CD4-positive, alpha-beta T cell (primary cell): ENCODE data around the gene SAMD8. TPM values are rescaled to one million over a fixed set of nuclear protein-coding genes. Genes with fewer than 3 reads are reported as not detected.

ENCODE experiments used
- ATAC-seq: fragments of 200-7000 bp; cut with Tn5 transposase; one replicate; pipeline ENCODE4 v1.10.0; 2022; ENCODE audit warnings: mild to moderate bottlenecking; ENCODE audit not compliant: poor library complexity
- CTCF ChIA-PET: fragments of 350-600 bp; sonication (Branson Sonifier 250); formaldehyde crosslinking; loops from one replicate; lab custom pipeline; 2021; ENCODE audit warnings: antibody characterized with exemption, inconsistent platforms; lab: Charles Lee
- POLR2A ChIA-PET: fragments of 350-600 bp; sonication (Branson Sonifier 250); formaldehyde crosslinking; loops from one replicate; lab custom pipeline; 2021; ENCODE audit warnings: antibody characterized with exemption, inconsistent platforms; lab: Charles Lee
- DNase-seq, 14 experiments: peaks; one replicate each; pipeline ENCODE4 v3.0.0-alpha.2; 2013 to 2020; ENCODE audit warnings: mixed read lengths in 2 of 14
- H3K27ac ChIP-seq, 2 donors: one replicate each; pipeline versions ENCODE4 v1.5.1 to v1.7.0; 2013; ENCODE audit warnings: low read length in 2 of 2, low read depth in 1 of 2, mild to moderate bottlenecking in 1 of 2
- H3K27me3 ChIP-seq, 2 experiments: 1 replicate in 1 of 2; 2 replicates in 1 of 2; pipeline versions ENCODE4 v1.6.1 to v1.7.0; 2013; ENCODE audit warnings: low read length in 2 of 2, control low read depth in 1 of 2, mild to moderate bottlenecking in 1 of 2, moderate library complexity in 1 of 2; ENCODE audit not compliant: insufficient read depth in 2 of 2, control insufficient read depth in 1 of 2
- H3K36me3 ChIP-seq: one replicate; pipeline ENCODE4 v1.6.1; 2013; ENCODE audit warnings: low read length, control low read depth; ENCODE audit not compliant: insufficient read depth
- H3K4me1 ChIP-seq: one replicate; pipeline ENCODE4 v1.6.1; 2013; ENCODE audit warnings: low read length, control low read depth; ENCODE audit not compliant: insufficient read depth
- H3K4me3 ChIP-seq: one replicate; pipeline ENCODE4 v1.5.1; 2013; ENCODE audit warnings: mild to moderate bottlenecking, low read length, moderate library complexity
- H3K9me3 ChIP-seq, 2 experiments: 1 replicate in 1 of 2; 2 replicates in 1 of 2; pipeline versions ENCODE4 v1.6.1 to v1.7.0; 2013; ENCODE audit warnings: low read length in 2 of 2, mild to moderate bottlenecking in 2 of 2, control low read depth in 1 of 2, moderate library complexity in 1 of 2; ENCODE audit not compliant: control insufficient read depth in 1 of 2, insufficient read depth in 1 of 2
- H3K27ac Mint-ChIP-seq: one replicate; pipeline ENCODE4 v1.8.0; 2020; ENCODE audit warnings: mixed read lengths
- H3K27me3 Mint-ChIP-seq: one replicate; pipeline ENCODE4 v1.8.0; 2021; ENCODE audit warnings: mixed read lengths
- H3K36me3 Mint-ChIP-seq: one replicate; pipeline ENCODE4 v1.8.0; 2021; ENCODE audit warnings: low read depth, mixed read lengths
- H3K4me1 Mint-ChIP-seq: one replicate; pipeline ENCODE4 v1.8.0; 2021; ENCODE audit warnings: low read depth, mixed read lengths
- H3K4me3 Mint-ChIP-seq: one replicate; pipeline ENCODE4 v1.8.0; 2020; ENCODE audit warnings: mild to moderate bottlenecking, mixed read lengths
- H3K9me3 Mint-ChIP-seq: one replicate; pipeline ENCODE4 v1.8.0; 2020; ENCODE audit warnings: mixed read lengths
- intact Hi-C, 2 experiments: fragments of 100-400 bp; cut with DNase I in 1 of 2; cut with micrococcal nuclease in 1 of 2; formaldehyde crosslinking; loops; one replicate each; pipeline versions ENCODE4 v1.15.1 to v1.9.0; 2023 to 2025; cut with DNase I, micrococcal nuclease
- total RNA-seq, 174 experiments: library from RNA in 2 of 174; stranded (reverse) in 2 of 174; gene quantifications; one replicate each; pipeline ENCODE4 v1.2.3 and lab custom pipeline; 2021 to 2026
- TF ChIP-seq, protein P1 (sequence below): fragments of 200-600 bp; IDR thresholded peaks from one replicate; pipeline ENCODE4 v1.8.0; 2022; ENCODE audit warnings: antibody characterized with exemption, mild to moderate bottlenecking

Gene SAMD8
- total RNA-seq, 2 experiments from 2014 or later = 34.1 to 37.4 TPM

DNA sequence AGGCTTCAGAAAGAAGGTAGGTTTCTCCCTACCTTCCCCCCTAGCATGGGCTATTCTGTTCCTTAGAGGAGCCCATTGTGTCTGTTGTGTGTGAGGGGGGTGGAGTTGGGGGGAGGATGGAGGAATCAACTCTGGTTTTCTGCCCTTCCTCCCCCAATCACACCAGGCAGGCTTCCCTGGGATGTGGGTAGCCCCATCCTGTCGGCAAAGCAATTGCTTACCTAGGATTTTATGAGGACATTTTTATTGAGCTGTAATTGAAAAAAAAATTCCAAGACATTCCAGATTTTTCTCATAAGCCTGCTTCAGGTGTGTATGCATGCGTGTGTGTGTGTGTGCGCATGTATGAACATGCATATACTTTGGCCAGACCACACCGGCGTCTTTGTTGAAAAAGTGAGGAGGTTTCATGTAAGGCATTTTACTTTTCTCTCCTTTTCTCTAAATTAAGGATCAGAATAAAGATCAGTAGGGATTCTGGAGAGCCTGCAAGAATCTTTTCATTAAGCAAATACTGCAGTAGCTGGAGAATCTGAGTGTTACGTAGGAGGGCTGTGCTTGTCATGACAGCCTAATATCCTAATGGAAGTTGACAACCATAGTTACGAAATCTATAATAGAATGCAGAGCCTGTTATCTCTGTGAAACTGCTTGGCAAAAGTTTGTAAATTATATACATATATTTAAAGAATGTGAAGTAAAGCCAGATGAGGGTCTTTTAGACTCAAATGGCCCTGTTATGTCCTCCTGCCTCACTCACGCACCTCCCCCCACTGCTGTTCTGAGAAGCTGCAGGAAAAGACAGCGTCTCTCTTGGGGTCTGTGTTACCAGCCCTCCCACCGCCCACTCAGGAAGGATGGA, 27.3 kb upstream of the SAMD8 start:
- no peak overlapping the region for H3K27ac Mint-ChIP-seq
- H3K36me3 ChIP-seq = no peaks in the 10 kb centered on the region
- H3K4me3 Mint-ChIP-seq = no peak overlapping the region
- ChIA-PET CTCF (no interaction called here), POLR2A (no interaction called here)
- peaks cover 0 to 4% of the 10 kb centered on the region in 2 experiments for H3K9me3 ChIP-seq
- H3K4me3 ChIP-seq = no peak overlapping the region
- ATAC-seq (no peak), DNase-seq (no peak)
- peaks cover 4% of the 10 kb centered on the region for H3K4me1 Mint-ChIP-seq
- H3K27me3 Mint-ChIP-seq = no peaks in the 10 kb centered on the region
- H3K9me3 Mint-ChIP-seq = peaks cover 4% of the 10 kb centered on the region
- H3K4me1 ChIP-seq = peaks cover 3% of the 10 kb centered on the region
- intact Hi-C loops = no loop called here
- no peak overlapping the region for H3K27ac ChIP-seq
- H3K27me3 ChIP-seq = no peaks in the 10 kb centered on the region
- H3K36me3 Mint-ChIP-seq = no peaks in the 10 kb centered on the region
- TF ChIP-seq, protein P1, sequence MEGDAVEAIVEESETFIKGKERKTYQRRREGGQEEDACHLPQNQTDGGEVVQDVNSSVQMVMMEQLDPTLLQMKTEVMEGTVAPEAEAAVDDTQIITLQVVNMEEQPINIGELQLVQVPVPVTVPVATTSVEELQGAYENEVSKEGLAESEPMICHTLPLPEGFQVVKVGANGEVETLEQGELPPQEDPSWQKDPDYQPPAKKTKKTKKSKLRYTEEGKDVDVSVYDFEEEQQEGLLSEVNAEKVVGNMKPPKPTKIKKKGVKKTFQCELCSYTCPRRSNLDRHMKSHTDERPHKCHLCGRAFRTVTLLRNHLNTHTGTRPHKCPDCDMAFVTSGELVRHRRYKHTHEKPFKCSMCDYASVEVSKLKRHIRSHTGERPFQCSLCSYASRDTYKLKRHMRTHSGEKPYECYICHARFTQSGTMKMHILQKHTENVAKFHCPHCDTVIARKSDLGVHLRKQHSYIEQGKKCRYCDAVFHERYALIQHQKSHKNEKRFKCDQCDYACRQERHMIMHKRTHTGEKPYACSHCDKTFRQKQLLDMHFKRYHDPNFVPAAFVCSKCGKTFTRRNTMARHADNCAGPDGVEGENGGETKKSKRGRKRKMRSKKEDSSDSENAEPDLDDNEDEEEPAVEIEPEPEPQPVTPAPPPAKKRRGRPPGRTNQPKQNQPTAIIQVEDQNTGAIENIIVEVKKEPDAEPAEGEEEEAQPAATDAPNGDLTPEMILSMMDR = no peak

DNA sequence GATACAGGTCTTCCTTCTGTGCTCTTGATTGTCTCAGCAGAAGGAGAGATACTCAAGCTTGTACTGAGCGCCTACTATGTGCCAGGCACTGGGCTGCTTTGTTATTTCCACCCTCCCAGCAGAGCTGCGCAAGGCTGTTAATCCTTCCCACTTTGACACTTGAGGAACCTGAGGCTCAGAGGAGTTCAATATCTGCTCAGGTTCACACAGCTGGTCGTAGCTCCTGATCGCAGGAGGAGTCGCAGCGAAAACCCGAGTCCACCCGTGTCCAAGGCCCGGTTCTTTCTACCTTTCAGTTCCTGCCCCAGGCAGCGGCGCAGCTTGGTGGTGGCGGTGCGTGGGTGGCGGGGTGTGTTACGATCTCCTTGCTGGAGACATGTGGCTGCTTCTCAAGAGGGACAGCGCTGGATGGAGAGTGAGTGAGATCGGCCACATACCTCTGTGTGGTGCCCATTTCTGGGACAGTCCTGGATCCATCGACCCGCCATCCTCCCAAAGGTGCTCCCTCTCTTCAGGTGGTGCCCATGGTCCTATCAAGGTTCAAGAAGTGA, 26.5 kb upstream of the SAMD8 start:
- Histone ChIP-seq H3K9me3 (peaks cover 0 to 4% of the 10 kb centered on the region in 2 experiments), H3K27me3 (no peaks in the 10 kb centered on the region), H3K4me3 (no peak overlapping the region), H3K27ac (no peak overlapping the region), H3K4me1 (peaks cover 10% of the 10 kb centered on the region), H3K36me3 (no peaks in the 10 kb centered on the region)
- no peaks in the 10 kb centered on the region for H3K27me3 Mint-ChIP-seq
- H3K36me3 Mint-ChIP-seq = no peaks in the 10 kb centered on the region
- POLR2A ChIA-PET = no interaction called here
- ATAC-seq = no peak
- no peak overlapping the region for H3K27ac Mint-ChIP-seq
- intact Hi-C loops = no loop called here
- H3K4me3 Mint-ChIP-seq = no peak overlapping the region
- H3K9me3 Mint-ChIP-seq = peaks cover 4% of the 10 kb centered on the region
- TF ChIP-seq, protein P1 = no peak
- peaks cover 11% of the 10 kb centered on the region for H3K4me1 Mint-ChIP-seq
- CTCF ChIA-PET = no interaction called here
- DNase-seq = no peak

DNA sequence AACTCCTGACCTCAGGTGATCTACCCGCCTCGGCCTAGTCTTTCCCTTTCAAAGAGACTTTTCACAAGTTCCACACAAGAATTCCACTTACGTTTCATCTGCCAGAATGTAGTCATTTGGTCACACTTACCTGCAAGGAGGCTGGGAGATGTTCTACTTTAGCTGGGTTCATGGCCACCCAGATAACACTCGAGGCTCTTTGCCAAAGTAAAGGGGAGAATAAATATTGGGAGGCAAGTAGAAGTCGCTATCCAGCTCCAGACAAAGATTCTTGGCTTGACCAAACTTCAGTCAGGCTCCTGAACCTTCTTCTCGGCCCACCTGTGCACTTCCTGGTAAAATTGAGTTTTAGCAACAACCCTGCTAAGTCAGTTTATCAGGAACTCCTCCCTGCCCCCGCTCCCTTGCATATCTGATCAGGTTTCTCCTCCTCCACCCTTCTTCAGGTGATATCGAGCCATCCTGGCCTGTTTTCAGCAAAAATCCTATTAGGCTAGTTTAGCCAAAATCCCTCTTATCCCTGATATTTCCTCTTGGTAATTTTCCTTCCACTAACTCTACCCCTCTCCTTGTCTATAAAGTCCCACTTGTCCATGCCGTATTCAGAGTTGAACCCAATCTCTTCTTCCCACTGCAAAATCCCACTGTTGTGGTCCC, 25.1 kb upstream of the SAMD8 start:
- CTCF ChIA-PET = no interaction called here
- intact Hi-C loops = no loop called here

More for the DNA sequence above, 25.1 kb upstream of the SAMD8 start:
- Mint-ChIP-seq H3K36me3 (no peaks in the 10 kb centered on the region), H3K9me3 (peaks cover under 1% of the 10 kb centered on the region), H3K27me3 (no peaks in the 10 kb centered on the region), H3K4me1 (peaks cover 15% of the 10 kb centered on the region), H3K27ac (no peak overlapping the region), H3K4me3 (no peak overlapping the region)
- TF ChIP-seq, protein P1 = no peak
- H3K36me3 ChIP-seq = no peaks in the 10 kb centered on the region
- DNase-seq (no peak), ATAC-seq (no peak)
- no peaks in the 10 kb centered on the region for H3K27me3 ChIP-seq
- H3K4me1 ChIP-seq = peaks cover 14% of the 10 kb centered on the region
- POLR2A ChIA-PET = no interaction called here
- no peak overlapping the region for H3K4me3 ChIP-seq
- no peak overlapping the region for H3K27ac ChIP-seq
- peaks cover 0 to 1% of the 10 kb centered on the region in 2 experiments for H3K9me3 ChIP-seq
